PC-9 (cell line): ENCODE results near the gene HES7. TPM values are rescaled to one million over a fixed set of nuclear protein-coding genes. Genes with fewer than 3 reads are reported as not detected.
A peak's percentile ranks its signal among the peaks of the same experiment; 100 is the strongest.

Source experiments
- BruUV-seq: library from RNA; stranded (reverse); fragments of 400-500 nt; replicated peaks from 2 replicates; lab custom pipeline; 2021; lab: Mats Ljungman, UMichigan
- CTCF ChIA-PET: fragments of 300-600 bp; sonication (Branson Sonifier 250); formaldehyde crosslinking; loops from one replicate; lab custom pipeline; 2022; ENCODE audit warnings: antibody characterized with exemption; lab: Charles Lee
- POLR2A ChIA-PET: fragments of 300-600 bp; sonication (Branson Sonifier 250); formaldehyde crosslinking; loops from one replicate; lab custom pipeline; 2022; ENCODE audit warnings: antibody characterized with exemption; ENCODE audit not compliant: unreplicated experiment; lab: Charles Lee
- DNase-seq, 2 experiments: peaks; one replicate each; pipeline versions ENCODE4 v3.0.0 to v3.0.0-alpha.2; 2015 to 2022; ENCODE audit warnings: mixed read lengths in 1 of 2
- H2AFZ ChIP-seq: fragments of 200-600 bp; sonication (generic); 2 replicates; pipeline ENCODE4 v1.8.1; 2017; ENCODE audit warnings: antibody characterized with exemption
- H3F3A ChIP-seq: fragments of 200-600 bp; sonication (generic); 2 replicates; pipeline ENCODE4 v1.8.1; 2017; ENCODE audit warnings: antibody characterized with exemption, mild to moderate bottlenecking, low read depth; ENCODE audit not compliant: insufficient read depth
- H3K27ac ChIP-seq: fragments of 200-600 bp; sonication (generic); 2 replicates; pipeline ENCODE4 v1.6.1; 2016; ENCODE audit warnings: mixed run types
- H3K27me3 ChIP-seq: fragments of 200-600 bp; sonication (generic); 2 replicates; pipeline ENCODE4 v1.6.1; 2016; ENCODE audit warnings: low read depth, mixed run types; ENCODE audit not compliant: insufficient read depth
- H3K36me3 ChIP-seq: fragments of 200-600 bp; sonication (generic); 2 replicates; pipeline ENCODE4 v1.6.1; 2016; ENCODE audit warnings: low read depth, mixed run types
- H3K4me1 ChIP-seq: fragments of 200-600 bp; sonication (generic); replicated peaks from 2 replicates; pipeline ENCODE4 v1.6.1; 2016; ENCODE audit warnings: mixed run types; ENCODE audit not compliant: insufficient read depth
- H3K4me2 ChIP-seq: fragments of 200-600 bp; sonication (generic); 2 replicates; pipeline ENCODE4 v1.6.1; 2017; ENCODE audit warnings: mixed run types
- H3K4me3 ChIP-seq: fragments of 200-600 bp; sonication (generic); 2 replicates; pipeline ENCODE4 v1.6.1; 2016; ENCODE audit warnings: mixed run types
- H3K79me2 ChIP-seq: fragments of 200-600 bp; sonication (generic); 2 replicates; pipeline ENCODE4 v1.6.1; 2017; ENCODE audit warnings: low read depth, mixed run types
- H3K9me2 ChIP-seq: fragments of 200-600 bp; sonication (generic); 2 replicates; pipeline ENCODE4 v1.8.1; 2017; ENCODE audit warnings: mild to moderate bottlenecking; ENCODE audit not compliant: insufficient read depth
- H3K9me3 ChIP-seq: fragments of 200-600 bp; sonication (generic); 2 replicates; pipeline ENCODE4 v1.8.1; 2016; ENCODE audit warnings: low read depth; ENCODE audit not compliant: insufficient read depth
- H4K20me1 ChIP-seq: fragments of 200-600 bp; sonication (generic); 2 replicates; pipeline ENCODE4 v1.8.1; 2017; ENCODE audit not compliant: insufficient read depth
- CTCF ChIP-seq: fragments of 200-600 bp; sonication (generic); conservative IDR thresholded peaks from 2 replicates; pipeline ENCODE4 v1.6.1; 2017; ENCODE audit warnings: mixed run types, antibody characterized with exemption, mild to moderate bottlenecking, moderate library complexity
- EZH2 ChIP-seq: fragments of 200-600 bp; sonication (generic); IDR thresholded peaks from 2 replicates; pipeline ENCODE4 v1.8.0; 2017; ENCODE audit warnings: antibody characterized with exemption, low read depth
- intact Hi-C: fragments of 100-400 bp; cut with micrococcal nuclease; formaldehyde crosslinking; loops from one replicate; pipeline ENCODE4 v1.10.0; 2022; ENCODE audit not compliant: unreplicated experiment
- total RNA-seq: library from RNA; stranded (reverse); gene quantifications from 2 replicates; pipeline ENCODE4 v1.2.3, GENCODE V29; 2021

Gene HES7
- total RNA-seq, 1 experiment from 2014 or later: 2.6 TPM

GRCh38 chr17:8155231-8155995, 31.5 kb upstream of the HES7 start:
- no TSS peak for BruUV-seq

GRCh38 chr17:8154608-8155155, 30.8 kb upstream of the HES7 start:
- H4K20me1 ChIP-seq: no peaks in the 10 kb centered on the region; the same call in 1 of the 2 replicates
- H2AFZ ChIP-seq: no peak overlapping the region
- peaks cover 22% of the 10 kb centered on the region; the same call in 1 of the 2 replicates for H3F3A ChIP-seq
- H3K27me3 ChIP-seq: no peaks in the 10 kb centered on the region
- peak overlapping the region; percentile 85 for H3K4me2 ChIP-seq
- TSS peak; percentile 16 for BruUV-seq
- H3K4me3 ChIP-seq: 0 out of 2 replicates have a peak overlapping the region, but pooled peaks have one; percentile 5
- intact Hi-C loops: loop anchor here (2.0 to 5.0 kb wide), 3 partner anchors 82 to 312 kb away; partner anchors contain the start of gene CHD3
- H3K4me1 ChIP-seq: peaks cover 25% of the 10 kb centered on the region
- POLR2A ChIA-PET: interaction anchor here (0.7 kb wide), 1 partner anchor 18 kb away, joined by 8 read pairs; no protein-coding TSS in a partner anchor
- no peak for DNase-seq
- no peak overlapping the region for H3K27ac ChIP-seq
- no peaks in the 10 kb centered on the region for H3K9me2 ChIP-seq
- CTCF ChIA-PET: no interaction called here
- 0 out of 2 replicates have a peak, but pooled peaks cover 6% of the 10 kb centered on the region for H3K79me2 ChIP-seq
- H3K36me3 ChIP-seq: no peaks in the 10 kb centered on the region
- no peak for TF ChIP-seq EZH2
- TF ChIP-seq CTCF: no peak
- no peaks in the 10 kb centered on the region for H3K9me3 ChIP-seq

More at GRCh38 chr17:8155231-8155995, 31.5 kb upstream of the HES7 start:
- CTCF ChIA-PET: no interaction called here
- H3K4me3 ChIP-seq: peak overlapping the region; percentile 60
- H4K20me1 ChIP-seq: no peaks in the 10 kb centered on the region; the same call in 1 of the 2 replicates
- peaks cover 22% of the 10 kb centered on the region; the same call in 1 of the 2 replicates for H3F3A ChIP-seq
- intact Hi-C loops: loop anchor here (2.0 to 5.0 kb wide), 3 partner anchors 83 to 313 kb away; partner anchors contain the start of gene CHD3
- H3K27ac ChIP-seq: peak overlapping the region; percentile 39; the same call in 1 of the 2 replicates
- POLR2A ChIA-PET: interaction anchor here (0.8 kb wide), 1 partner anchor 36 kb away, joined by 4 read pairs; no protein-coding TSS in a partner anchor
- no peaks in the 10 kb centered on the region for H3K9me2 ChIP-seq
- H3K79me2 ChIP-seq: 0 out of 2 replicates have a peak, but pooled peaks cover 6% of the 10 kb centered on the region
- peaks cover 25% of the 10 kb centered on the region for H3K4me1 ChIP-seq
- H3K36me3 ChIP-seq: no peaks in the 10 kb centered on the region
- DNase-seq: no peak
- no peak overlapping the region for H2AFZ ChIP-seq
- peak overlapping the region; percentile 85 for H3K4me2 ChIP-seq
- H3K27me3 ChIP-seq: no peaks in the 10 kb centered on the region
- TF ChIP-seq CTCF (no peak), EZH2 (no peak)
- H3K9me3 ChIP-seq: no peaks in the 10 kb centered on the region

DNA sequence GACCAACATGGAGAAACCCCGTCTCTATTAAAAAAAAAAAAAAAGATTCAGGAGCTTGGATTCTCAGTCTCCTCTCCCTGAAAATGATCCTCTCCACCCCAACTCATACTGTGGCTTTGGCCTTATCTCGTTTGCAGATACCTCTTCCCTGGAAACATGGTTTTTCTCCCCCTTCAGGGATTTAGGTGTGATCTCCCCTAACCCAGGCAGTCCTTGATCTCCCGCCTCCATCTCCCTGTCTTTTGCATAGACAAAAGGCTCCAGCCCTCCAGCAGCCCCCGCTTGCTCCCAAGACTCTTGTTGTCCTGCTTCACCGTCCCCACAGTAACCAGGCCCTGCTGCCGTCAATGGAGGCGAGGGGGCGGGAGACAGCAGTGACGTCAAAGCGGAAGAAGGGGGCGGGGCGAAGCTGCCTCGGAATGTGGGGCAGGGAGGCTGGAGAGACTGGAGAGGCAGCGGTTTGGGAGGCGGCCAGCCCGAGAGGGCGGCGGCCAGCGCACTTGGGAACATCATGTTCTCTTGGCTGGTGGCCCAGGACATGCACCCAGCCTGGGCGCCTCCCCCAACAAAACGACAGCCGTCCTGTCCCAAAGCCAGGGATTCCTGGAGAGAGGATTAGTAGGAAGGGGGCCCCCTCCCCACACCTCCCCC, 30.2 kb upstream of the HES7 start:
- H3K36me3 ChIP-seq: no peaks in the 10 kb centered on the region
- DNase-seq: peak; percentile 77 to 99
- H3K4me1 ChIP-seq: peaks cover 25% of the 10 kb centered on the region
- no peaks in the 10 kb centered on the region for H3K27me3 ChIP-seq
- H3K27ac ChIP-seq: peak overlapping the region; percentile 27; the same call in 1 of the 2 replicates
- no TSS peak for BruUV-seq
- H3K79me2 ChIP-seq: 0 out of 2 replicates have a peak, but pooled peaks cover 6% of the 10 kb centered on the region
- ChIA-PET CTCF (interaction anchor here (0.6 kb wide), 1 partner anchor 20 kb away, joined by 3 read pairs; no protein-coding TSS in a partner anchor), POLR2A (interaction anchor here (0.6 to 0.7 kb wide), 3 partner anchors 19 to 283 kb away, joined by 3 to 8 read pairs (median 7); no protein-coding TSS in a partner anchor)
- H3F3A ChIP-seq: peaks cover 22% of the 10 kb centered on the region; the same call in 1 of the 2 replicates
- 0 out of 2 replicates have a peak overlapping the region, but pooled peaks have one; percentile 5 for H3K4me3 ChIP-seq
- no peak for TF ChIP-seq CTCF
- TF ChIP-seq EZH2: no peak
- H3K9me2 ChIP-seq: no peaks in the 10 kb centered on the region
- H2AFZ ChIP-seq: no peak overlapping the region
- H3K4me2 ChIP-seq: peak overlapping the region; percentile 85
- no peaks in the 10 kb centered on the region; the same call in 1 of the 2 replicates for H4K20me1 ChIP-seq
- no peaks in the 10 kb centered on the region for H3K9me3 ChIP-seq
- intact Hi-C loops: loop anchor here (2.0 kb wide), 1 partner anchor 265 kb away; the partner anchor contains the start of gene CHD3
